HepG2 (cell line): ENCODE data around the gene RYK. TPM values are rescaled to one million over a fixed set of nuclear protein-coding genes. Genes with fewer than 3 reads are reported as not detected.

ENCODE experiments used
- CEBPB ChIP-seq: IDR thresholded peaks from 2 replicates; pipeline ENCODE4 v1.6.1; 2011; ENCODE audit warnings: low read depth, low read length, improper control_type of control experiment, borderline replicate concordance
- EED ChIP-seq: sonication (generic); formaldehyde crosslinking; IDR thresholded peaks from 2 replicates; pipeline ENCODE4 v1.5.0; 2020; ENCODE audit warnings: mild to moderate bottlenecking, missing genetic modification reagents
- FOXK1 ChIP-seq: sonication (generic); formaldehyde crosslinking; IDR thresholded peaks from 2 replicates; pipeline ENCODE4 v1.4.0; 2020; ENCODE audit warnings: low read depth, missing genetic modification reagents, borderline replicate concordance
- HOXA5 ChIP-seq: sonication (generic); formaldehyde crosslinking; IDR thresholded peaks from 2 replicates; pipeline ENCODE4 v1.4.0; 2020; ENCODE audit warnings: missing genetic modification reagents
- KAT8 ChIP-seq: IDR thresholded peaks from 2 replicates; pipeline ENCODE4 v1.6.1; 2016; ENCODE audit warnings: missing genetic modification reagents, missing compliant biosample characterization
- LCORL ChIP-seq, 2 experiments: fragments of 450-650 bp in 1 of 2; sonication (generic) in 1 of 2; formaldehyde crosslinking in 1 of 2; IDR thresholded peaks; 2 replicates each; pipeline versions ENCODE4 v1.5.0 to v1.6.1; 2017 to 2020; ENCODE audit warnings: antibody characterized with exemption in 1 of 2, missing genetic modification reagents in 1 of 2
- RAD51 ChIP-seq: fragments of 450-650 bp; IDR thresholded peaks from 2 replicates; pipeline ENCODE4 v1.6.1; 2016; ENCODE audit warnings: borderline replicate concordance
- SAP130 ChIP-seq: IDR thresholded peaks from 2 replicates; pipeline ENCODE4 v1.6.1; 2016; ENCODE audit warnings: low read depth
- TARDBP ChIP-seq: sonication (generic); formaldehyde crosslinking; IDR thresholded peaks from 2 replicates; pipeline ENCODE4 v1.8.0; 2022; ENCODE audit warnings: mild to moderate bottlenecking, missing genetic modification reagents
- TOE1 ChIP-seq: sonication (generic); formaldehyde crosslinking; IDR thresholded peaks from 2 replicates; pipeline ENCODE4 v1.4.0; 2020; ENCODE audit warnings: mild to moderate bottlenecking, missing genetic modification reagents
- TRAFD1 ChIP-seq: sonication (generic); formaldehyde crosslinking; IDR thresholded peaks from 2 replicates; pipeline ENCODE4 v1.5.1; 2020; ENCODE audit warnings: missing genetic modification reagents, mild to moderate bottlenecking, borderline replicate concordance
- XBP1 ChIP-seq: sonication (generic); formaldehyde crosslinking; IDR thresholded peaks from 2 replicates; pipeline ENCODE4 v1.5.0; 2020; ENCODE audit warnings: missing genetic modification reagents
- ZNF691 ChIP-seq: sonication (generic); formaldehyde crosslinking; IDR thresholded peaks from 2 replicates; pipeline ENCODE4 v1.4.0; 2020; ENCODE audit warnings: missing genetic modification reagents, low read depth, mild to moderate bottlenecking, borderline replicate concordance
- ZNF800 ChIP-seq: sonication (generic); formaldehyde crosslinking; IDR thresholded peaks from 2 replicates; pipeline ENCODE4 v1.4.0; 2020; ENCODE audit warnings: missing genetic modification reagents
- polyA plus RNA-seq, 8 experiments: library from polyadenylated mRNA; depleted of rRNA in 3 of 8; stranded (reverse) in 7 of 8; unstranded in 1 of 8; fragments of >200 nt; fragmentation: Illumina TruSeq in 4 of 8; extraction: Trizol in 4 of 8; gene quantifications; 2 replicates each; pipeline versions ENCODE4 v1.2.1 to v1.2.3, GENCODE V29; 2011 to 2016; ENCODE audit warnings: low read depth in 4 of 8, missing spikeins in 1 of 8, mixed read lengths in 1 of 8; ENCODE audit not compliant: insufficient read depth in 1 of 8
- total RNA-seq, 5 experiments: library from RNA; depleted of rRNA; stranded (reverse); fragments of >200 nt; fragmentation: Illumina TruSeq; extraction: Trizol; gene quantifications; 2 replicates each; pipeline ENCODE4 v1.2.3, GENCODE V29; 2016; ENCODE audit warnings: low read depth in 1 of 5
- TF ChIP-seq, protein P1 (sequence below): sonication (generic); formaldehyde crosslinking; IDR thresholded peaks from 2 replicates; pipeline ENCODE4 v1.4.0; 2020; ENCODE audit warnings: missing genetic modification reagents, borderline replicate concordance
- TF ChIP-seq, protein P2 (sequence below): sonication (generic); formaldehyde crosslinking; conservative IDR thresholded peaks from 2 replicates; pipeline ENCODE4 v1.4.0; 2020; ENCODE audit warnings: mild to moderate bottlenecking, missing genetic modification reagents, moderate library complexity
- TF ChIP-seq, protein P3 (sequence below): sonication (generic); formaldehyde crosslinking; IDR thresholded peaks from 2 replicates; pipeline ENCODE4 v1.4.0; 2020; ENCODE audit warnings: missing genetic modification reagents, mild to moderate bottlenecking, borderline replicate concordance

Gene RYK
- total and polyA plus RNA-seq, 2 of the 13 experiments (the other 11 are each of a cell fraction or from before 2014, with no cell fraction given), result 35.0 to 66.2 TPM

- no peak for TF ChIP-seq ZNF800
- no peak for TF ChIP-seq ZNF691
- no peak for TF ChIP-seq TRAFD1 (CRISPR knock-in tag)
- no peak for TF ChIP-seq LCORL (IDR thresholded peaks at IDR 0.05)
- TF ChIP-seq LCORL (CRISPR knock-in tag; IDR thresholded peaks at IDR 0.05), result peak; percentile 83
- TF ChIP-seq, protein P1, sequence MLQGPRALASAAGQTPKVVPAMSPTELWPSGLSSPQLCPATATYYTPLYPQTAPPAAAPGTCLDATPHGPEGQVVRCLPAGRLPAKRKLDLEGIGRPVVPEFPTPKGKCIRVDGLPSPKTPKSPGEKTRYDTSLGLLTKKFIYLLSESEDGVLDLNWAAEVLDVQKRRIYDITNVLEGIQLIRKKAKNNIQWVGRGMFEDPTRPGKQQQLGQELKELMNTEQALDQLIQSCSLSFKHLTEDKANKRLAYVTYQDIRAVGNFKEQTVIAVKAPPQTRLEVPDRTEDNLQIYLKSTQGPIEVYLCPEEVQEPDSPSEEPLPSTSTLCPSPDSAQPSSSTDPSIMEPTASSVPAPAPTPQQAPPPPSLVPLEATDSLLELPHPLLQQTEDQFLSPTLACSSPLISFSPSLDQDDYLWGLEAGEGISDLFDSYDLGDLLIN (CRISPR knock-in tag), result no peak
- peak; percentile 54 for TF ChIP-seq SAP130 (CRISPR knock-in tag)
- TF ChIP-seq, protein P2, sequence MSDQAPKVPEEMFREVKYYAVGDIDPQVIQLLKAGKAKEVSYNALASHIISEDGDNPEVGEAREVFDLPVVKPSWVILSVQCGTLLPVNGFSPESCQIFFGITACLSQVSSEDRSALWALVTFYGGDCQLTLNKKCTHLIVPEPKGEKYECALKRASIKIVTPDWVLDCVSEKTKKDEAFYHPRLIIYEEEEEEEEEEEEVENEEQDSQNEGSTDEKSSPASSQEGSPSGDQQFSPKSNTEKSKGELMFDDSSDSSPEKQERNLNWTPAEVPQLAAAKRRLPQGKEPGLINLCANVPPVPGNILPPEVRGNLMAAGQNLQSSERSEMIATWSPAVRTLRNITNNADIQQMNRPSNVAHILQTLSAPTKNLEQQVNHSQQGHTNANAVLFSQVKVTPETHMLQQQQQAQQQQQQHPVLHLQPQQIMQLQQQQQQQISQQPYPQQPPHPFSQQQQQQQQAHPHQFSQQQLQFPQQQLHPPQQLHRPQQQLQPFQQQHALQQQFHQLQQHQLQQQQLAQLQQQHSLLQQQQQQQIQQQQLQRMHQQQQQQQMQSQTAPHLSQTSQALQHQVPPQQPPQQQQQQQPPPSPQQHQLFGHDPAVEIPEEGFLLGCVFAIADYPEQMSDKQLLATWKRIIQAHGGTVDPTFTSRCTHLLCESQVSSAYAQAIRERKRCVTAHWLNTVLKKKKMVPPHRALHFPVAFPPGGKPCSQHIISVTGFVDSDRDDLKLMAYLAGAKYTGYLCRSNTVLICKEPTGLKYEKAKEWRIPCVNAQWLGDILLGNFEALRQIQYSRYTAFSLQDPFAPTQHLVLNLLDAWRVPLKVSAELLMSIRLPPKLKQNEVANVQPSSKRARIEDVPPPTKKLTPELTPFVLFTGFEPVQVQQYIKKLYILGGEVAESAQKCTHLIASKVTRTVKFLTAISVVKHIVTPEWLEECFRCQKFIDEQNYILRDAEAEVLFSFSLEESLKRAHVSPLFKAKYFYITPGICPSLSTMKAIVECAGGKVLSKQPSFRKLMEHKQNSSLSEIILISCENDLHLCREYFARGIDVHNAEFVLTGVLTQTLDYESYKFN (CRISPR knock-in tag), result 0 out of 2 replicates have a peak, but pooled peaks have one; percentile 21
- no peak for TF ChIP-seq TOE1 (CRISPR knock-in tag)
- TF ChIP-seq CEBPB, result peak; percentile 88
- TF ChIP-seq FOXK1 (CRISPR knock-in tag), result no peak
- TF ChIP-seq RAD51, result no peak
- no peak for TF ChIP-seq EED
- TF ChIP-seq, protein P3, sequence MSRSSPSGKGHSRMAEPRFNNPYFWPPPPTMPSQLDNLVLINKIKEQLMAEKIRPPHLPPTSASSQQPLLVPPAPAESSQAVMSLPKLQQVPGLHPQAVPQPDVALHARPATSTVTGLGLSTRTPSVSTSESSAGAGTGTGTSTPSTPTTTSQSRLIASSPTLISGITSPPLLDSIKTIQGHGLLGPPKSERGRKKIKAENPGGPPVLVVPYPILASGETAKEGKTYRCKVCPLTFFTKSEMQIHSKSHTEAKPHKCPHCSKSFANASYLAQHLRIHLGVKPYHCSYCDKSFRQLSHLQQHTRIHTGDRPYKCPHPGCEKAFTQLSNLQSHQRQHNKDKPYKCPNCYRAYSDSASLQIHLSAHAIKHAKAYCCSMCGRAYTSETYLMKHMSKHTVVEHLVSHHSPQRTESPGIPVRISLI (CRISPR knock-in tag), result peak; percentile 73; the same call in 1 of the 2 replicates
- 0 out of 2 replicates have a peak, but pooled peaks have one; percentile 16 for TF ChIP-seq KAT8 (CRISPR knock-in tag)
- TF ChIP-seq HOXA5, result no peak
- no peak for TF ChIP-seq XBP1 (CRISPR knock-in tag)
- TF ChIP-seq TARDBP (CRISPR knock-in tag), result 0 out of 2 replicates have a peak, but pooled peaks have one; percentile 26
Observed at GRCh38 chr3:134242649-134243617, 7.7 kb downstream of the RYK start (continued).
